NCI-H1417 treated with DMSO at 0.1 percent for 48 hours (cell line): ENCODE measurements around the gene TBL1X.

Source experiments
- DNase-seq: peaks from one replicate; lab custom pipeline; 2025; lab: John Stamatoyannopoulos, UW

TBL1X gene

DNA sequence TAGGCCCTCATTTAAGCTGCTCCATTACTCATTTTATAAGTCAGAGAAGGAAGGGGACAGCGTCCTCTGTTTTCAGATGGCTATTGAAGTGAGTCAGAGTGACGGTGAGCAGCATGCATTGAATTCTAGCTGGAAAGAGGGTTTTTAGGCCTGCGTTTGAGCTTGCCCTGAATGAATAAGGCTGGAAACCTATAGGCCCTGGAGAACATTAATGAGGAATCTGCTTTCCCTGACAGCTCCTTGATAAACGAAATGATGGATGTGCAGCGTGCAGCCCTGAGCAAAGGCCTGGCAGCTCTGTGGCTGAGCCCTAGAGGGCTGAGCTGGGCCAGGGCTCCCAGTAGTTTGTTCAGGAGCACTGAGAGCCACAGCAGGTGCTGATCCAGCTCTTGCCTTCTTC lies 33.4 kb downstream of the TBL1X start:
- DNase-seq = no peak

DNA sequence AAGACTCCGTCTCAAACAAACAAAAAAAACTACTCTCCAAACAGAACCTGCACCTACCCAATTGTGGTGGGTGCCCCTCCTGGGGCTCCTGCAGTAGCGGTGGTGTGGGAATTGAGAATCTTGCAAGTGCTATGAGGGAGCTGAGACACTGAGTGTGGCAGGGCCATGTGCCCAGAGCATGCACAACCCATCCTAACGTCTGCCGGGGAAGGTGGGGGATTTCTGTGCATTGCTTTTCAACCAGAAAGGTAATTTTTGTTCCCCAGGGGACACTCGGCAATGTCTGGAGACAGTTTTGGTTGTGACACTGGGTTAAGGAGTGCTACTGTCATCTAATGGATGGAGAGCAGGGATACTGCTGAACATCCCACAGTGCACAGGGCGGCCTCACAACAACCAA lies 35.7 kb downstream of the TBL1X start:
- no peak for DNase-seq

DNA sequence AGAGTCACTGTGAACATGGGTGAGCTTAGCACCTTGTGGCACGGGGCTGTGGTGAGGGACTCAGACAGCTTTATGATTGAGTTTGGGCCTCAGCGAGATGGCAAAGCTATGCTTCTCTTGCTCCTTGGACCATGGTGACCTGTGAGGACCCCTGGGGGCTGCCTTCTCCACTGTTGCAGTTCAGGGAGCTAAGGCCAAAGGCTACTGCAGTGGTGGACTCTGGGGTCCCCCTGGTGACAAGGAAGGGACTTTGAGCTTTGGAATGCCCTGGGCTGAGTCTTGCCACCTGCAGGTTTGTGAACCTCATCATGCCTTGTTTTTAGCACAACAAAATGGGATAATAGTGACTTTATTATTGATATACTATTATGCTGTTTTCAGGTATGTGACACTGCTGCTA lies 36.5 kb downstream of the TBL1X start:
- DNase-seq = no peak

DNA sequence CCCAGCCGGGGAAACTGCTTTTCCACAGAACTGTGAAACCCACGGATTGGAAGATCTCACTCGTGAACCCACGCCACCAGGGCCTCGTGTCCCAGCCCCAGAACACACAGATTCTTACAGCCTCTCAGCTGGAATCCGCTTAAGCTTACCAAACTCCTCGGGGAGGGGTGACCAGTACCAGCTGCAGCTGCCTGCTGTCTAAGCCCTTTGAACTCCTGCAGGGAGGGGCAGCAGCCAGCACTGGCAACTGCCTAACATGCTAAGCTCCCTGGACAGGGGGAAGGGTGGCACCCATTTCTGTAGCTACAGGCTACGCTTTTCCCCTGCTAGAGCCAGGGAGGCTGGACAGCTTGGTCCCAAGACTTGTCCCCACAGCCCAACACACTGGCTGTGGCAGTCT lies 38.4 kb downstream of the TBL1X start:
- DNase-seq = no peak

DNA sequence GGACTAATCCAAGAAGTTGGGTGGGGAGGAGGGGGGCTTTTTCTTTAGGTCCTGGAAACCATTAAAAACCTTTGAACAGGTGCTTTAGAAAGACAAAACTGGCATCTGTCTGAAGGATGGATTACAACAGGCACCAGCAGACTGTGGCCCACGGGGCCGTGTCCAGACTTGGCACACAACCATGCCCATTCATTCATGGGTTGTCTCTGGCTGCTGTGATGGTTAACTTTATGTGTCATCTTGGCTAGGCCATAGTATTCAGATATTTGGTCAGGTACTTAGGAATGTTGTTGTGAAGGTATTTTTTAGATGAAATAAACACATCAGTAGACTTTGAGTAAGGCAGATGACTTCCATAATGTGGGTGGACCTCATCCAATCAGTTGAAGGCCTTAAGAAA lies 45.5 kb downstream of the TBL1X start:
- DNase-seq = no peak

DNA sequence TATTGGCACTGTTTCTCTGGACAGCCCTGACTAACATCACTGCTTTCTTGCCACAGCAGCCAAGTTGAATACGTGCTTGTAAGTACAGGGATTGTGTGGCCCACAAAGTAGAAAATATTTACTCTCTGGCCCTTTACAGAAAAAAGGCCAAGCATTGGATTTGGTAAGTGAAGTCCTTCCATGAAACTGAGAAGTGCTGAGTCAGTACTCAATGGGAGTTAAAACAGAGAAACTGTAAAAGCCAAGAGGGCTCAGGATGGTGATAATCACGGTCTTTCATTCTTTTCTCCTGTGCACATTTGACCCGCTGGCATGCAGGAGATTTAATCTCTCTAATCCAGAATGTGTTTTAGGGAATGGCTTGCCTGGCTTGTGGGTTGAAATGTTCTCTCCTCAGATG lies 46.1 kb downstream of the TBL1X start:
- no peak for DNase-seq

DNA sequence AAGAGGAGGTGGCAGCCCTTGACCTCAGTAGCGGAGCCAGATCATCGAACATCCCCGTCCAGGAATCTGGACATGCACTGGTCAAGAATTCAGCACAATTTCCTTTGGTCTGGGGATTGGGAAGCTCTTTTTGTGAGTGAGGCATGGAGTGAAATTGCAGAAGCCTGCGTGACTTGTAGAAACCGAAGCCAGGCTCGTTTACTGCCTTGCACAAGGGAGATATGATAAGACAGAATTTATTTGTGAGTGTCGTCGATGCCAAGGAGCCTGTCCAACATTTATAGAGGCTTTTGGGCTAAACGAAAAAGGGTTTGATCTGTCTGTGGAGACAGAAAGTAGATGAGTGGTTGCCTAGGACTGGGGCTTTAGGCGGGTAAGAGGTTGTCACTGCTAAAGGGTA lies 50.6 kb downstream of the TBL1X start:
- no peak for DNase-seq

DNA sequence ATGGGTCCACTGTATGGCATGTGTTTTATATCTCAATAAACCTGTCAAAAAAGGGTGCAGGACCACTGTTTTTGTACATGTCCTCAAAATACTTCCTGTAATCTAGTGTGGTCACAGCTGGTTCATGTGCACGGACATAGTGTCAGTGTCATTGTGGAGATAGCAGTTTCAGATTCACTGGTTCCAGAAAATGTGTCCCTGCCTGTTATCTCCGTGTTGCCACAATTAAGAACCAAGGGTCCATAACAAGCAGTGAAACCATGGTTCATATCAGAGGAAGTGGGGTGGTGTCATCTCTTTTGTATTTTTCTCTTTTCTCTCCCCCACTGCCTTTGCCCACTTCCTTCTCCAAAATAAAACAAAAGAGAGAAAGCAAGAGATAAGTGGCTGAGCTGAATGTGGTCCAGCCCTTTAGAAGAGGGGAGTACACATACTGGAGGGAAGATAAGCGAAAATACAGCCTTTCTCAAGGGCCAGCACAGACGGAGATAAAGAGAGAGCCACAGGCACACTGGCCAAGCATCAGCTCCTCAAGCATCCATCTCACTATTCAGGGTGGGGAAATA lies 51.2 kb downstream of the TBL1X start:
- no peak for DNase-seq

DNA sequence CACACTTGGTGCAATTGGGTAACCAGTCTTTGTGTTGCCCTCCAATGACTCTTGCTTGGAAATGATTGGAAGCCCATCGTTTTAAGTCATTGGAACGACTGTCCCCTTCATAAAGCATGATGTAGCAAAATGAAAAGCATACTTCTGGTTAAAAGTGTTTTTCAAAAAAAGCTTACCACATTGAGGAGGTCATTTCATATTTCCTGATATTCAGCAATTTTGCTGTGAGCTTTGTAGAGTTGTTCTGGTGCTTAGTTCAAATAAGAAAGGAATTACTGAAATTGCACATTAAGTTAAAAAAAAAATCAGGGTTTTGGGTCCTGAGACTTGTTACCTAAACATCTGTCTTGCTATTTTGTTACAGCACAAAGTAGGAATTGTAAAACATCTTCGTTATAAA lies 51.8 kb downstream of the TBL1X start:
- DNase-seq = no peak

DNA sequence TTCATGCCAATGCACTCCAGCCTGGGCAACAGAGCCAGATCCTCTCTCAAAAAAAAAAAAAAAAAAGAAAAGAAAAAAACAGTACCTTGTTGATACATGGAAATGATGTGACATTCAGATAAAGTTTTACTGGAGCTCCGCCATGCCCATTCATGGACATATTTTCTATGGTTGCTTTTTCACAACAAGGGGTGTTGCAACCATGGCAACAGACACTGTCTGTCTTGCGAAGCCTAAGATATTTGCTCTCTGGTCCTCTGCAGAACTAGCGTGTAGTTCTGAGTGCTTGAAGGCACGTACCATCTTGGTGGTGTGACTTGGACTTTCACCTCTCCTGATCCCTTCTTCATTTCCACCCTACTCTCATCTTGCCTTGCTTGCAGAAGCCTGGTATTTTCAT lies 53.2 kb downstream of the TBL1X start:
- no peak for DNase-seq

DNA sequence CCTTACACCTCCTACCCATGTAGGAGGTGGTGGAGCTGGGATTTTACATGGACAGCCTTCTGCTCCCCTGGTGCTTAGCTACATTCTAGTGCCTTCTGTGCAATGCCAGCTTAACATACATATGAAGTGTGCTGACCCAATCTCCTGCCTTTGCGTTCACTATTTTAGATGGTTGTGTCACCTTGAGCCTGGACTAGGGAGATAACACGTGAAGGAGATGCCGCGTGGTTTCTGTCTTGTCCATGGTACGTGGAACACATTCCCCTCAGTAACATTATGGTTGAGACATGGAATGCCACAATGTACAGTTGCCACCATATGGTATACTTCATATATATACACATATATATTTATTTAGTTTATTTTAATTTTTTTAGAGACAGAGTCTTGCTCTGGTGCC lies 54.0 kb downstream of the TBL1X start:
- no peak for DNase-seq

DNA sequence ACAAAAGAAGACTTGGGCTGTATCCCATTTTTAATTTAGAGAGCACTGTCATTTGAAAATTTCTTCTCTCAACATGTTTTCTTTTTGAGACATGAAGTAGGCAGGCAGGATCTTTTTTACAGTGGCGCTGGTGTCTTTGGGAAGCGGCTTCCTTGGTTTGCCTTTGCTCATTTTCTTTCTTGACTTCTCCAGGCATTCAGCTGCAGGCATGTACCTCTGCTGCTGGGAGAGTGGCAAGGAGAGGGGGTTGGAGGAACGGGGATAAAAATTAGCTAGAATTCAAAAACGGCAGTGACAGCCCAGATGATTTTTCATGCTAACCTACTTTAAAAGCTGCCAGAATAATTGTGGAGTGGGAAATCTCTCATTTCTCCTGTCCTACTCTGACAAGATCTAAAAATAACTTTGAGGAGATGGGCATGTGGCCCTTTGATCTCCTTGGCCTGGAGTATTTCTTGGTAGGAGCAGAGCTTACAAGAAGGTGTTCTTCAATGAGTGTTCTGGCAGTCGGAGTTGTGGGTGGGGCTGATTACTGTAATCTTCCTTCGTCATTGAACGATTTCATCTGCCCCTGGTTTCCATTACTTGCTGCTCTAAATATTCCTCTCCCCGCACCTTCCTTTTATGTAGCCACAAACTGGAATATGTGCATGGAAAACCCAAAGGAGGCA lies 54.8 kb downstream of the TBL1X start:
- no peak for DNase-seq

DNA sequence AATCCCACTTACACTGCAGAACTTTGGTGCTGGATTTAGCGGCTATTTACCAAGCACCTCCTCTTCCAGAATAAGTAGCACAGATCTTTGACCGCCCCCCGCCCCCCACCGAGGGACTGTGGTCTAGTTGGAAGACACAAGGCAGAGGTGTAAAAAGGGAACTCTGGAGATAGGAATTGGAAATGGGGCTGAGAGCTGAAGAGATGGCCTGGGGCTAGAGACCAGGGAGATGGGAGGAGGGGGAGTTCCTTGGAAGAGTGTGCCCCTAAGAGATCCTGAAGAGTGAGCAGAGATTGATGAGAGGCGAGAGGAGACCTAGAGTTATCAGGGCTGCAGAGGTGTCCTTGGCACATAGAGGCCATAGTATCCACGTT lies 55.3 kb downstream of the TBL1X start:
- no peak for DNase-seq

DNA sequence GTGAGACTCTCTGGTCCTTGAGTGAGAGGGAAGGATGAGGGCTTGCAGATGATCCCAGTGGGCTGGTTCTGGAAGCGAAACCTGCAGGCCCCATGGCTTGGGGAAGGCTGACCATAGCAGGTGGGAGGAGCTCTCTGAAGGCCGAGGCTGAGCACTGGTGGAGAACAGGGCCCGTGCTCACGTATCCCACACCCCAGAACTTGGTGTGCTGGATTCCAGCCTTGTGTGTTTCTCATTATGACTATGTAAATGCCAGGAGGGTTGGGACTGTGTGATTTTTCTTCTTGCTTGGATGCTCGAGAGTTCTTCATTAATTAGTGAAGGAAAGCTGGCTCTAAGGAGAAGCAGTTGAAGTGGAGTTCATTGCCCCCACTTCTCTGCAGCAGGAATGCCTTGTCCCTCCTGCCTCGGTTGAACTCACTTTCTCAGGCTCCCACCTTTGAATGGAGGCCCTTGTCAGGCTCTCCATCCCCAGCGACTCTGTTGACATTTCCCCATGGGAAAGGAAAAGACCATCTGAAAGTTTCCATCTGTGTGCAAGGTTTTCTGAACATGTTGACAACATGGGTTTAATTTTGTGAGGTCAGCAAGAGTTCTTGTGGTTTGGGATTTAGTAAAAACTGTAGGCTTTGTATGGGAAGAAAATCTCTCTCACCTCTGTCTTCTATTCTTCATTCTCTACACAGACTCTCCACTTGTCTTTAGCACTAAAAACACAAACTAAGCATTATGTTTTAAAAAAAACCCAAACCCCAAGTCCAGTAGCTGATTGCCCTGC lies 57.7 kb downstream of the TBL1X start:
- no peak for DNase-seq

DNA sequence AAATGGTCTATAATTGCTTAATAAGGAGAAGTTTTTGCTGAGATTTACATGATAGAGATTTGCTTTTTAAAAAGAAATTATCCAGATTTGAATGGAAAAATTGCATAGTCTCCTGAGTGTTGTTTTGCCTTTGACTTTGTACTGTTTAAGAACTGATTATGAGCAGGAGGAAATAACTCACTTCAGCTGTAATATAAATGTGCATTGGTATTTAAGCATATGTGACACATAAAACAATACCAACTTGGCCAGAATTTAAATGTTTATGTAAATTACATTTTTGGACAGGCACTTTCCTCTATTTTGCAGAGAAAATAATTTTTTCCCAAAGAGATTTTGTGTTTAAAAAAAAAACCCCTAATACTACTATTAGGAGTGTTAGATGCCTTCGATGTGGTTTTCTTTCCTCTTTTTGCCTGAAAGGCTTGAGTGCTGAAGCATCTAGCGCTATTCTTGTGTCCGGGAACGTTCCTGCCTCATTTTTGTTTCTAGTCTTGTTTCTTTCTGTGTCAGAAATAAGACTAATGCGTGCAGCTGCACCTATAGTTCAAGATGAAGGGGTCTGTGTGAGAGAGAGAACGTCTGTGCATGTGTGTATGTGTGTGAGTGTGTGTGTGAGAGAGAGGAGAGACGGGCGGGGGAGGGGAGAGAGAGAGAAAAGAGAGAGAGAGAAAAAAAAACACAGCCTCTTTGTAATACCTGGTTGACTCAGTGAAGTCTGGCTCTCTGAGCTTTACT lies 60.8 kb downstream of the TBL1X start:
- no peak for DNase-seq

DNA sequence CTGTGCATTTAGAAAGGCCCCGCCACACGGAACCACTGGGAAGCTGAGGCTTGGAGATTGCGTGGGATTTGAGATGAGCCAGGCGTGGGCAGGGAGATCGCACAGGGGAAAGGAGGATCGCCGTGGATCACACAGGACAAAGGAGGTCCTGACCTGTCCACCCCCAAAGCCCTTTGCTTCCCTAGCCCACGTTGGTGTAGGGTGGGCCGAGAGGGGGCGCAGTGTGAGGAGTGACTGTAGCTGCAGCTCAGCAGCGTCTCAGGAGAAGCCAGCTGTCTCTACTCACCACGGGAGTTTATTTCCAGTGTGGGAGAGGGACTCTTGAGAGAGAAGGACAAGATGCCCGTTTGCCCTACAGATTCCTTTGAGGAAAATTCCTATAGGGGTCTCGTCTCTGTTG lies 62.1 kb downstream of the TBL1X start:
- no peak for DNase-seq

DNA sequence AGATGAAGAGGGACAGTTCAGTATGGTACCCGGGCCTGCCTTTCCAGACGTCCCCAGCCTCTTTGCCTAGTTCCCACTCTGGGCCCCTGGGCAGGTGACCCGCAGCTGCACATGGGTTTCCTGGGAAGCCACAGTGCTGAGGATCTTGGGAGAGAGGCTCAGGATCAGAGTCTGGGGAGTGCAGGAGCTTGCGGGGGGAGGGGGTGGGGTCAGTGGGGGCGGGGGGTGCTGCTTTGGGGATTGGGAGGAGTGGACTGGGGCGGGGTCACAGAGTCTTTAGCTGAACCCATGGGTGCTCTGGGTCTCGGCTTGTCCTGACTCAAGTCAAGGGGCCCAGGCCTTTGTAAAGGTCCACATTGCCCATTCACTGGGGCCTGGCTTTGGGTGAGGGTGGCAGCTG lies 63.6 kb downstream of the TBL1X start:
- DNase-seq = no peak

DNA sequence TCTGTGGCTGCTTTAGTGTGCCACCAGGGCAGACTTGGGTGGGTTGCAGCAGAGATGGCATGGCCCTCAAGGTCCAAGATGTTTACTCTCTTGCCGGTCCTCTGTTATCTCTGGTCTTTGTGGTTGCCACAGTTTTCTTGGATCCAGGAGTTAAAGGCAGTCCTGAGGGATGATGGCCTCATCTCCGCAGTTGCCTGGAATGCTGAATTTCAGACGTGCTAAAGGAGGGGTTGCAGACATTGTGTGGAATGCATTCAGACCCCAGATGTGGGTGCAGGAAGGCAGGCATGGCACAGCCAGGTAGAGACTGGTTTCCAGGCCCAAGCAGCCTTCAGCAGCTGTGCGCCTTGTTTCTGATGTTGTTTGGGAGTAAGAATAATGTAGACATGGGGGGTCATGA lies 64.4 kb downstream of the TBL1X start:
- DNase-seq = no peak

DNA sequence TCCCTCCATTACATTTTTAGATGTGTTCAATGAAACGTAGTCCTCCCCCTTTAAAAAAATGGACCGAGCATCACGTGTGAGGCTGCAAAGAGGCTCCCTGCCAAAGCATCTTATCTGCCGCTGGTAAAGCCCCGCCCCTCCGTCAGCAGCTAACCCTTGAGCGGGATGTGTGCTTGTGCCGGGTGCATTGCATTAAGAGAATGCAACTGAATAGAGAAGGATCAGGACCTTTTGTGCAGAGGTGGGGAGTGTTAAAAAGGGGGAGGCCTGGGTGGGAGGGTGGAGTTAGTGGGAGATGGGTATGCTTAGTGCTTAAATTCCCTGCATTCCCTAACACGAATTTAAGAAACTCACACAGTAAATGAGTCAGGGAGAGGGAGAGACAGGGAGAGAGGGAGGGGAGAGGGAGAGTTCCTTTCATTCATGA lies 66.0 kb downstream of the TBL1X start:
- peak; percentile 20 for DNase-seq

DNA sequence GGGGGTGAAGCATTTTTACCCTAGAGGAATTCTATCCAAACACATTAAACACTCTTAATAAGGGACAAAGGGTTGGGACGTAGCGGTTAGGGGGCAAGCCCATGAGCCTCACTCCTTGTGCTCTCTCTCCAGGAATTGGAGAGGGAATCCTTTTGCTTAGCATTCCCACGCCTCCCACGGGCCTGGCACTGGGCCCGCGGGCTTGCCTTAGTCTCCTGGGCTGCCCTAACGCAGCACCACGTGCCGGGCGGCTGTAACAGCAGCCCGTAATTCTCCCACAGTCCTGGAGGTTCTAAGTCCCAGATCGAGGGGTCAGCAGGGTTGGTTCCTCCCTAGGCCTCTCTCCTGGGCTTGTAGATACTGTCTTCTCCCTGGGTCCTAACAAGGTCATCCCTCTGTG lies 67.5 kb downstream of the TBL1X start:
- no peak for DNase-seq

DNA sequence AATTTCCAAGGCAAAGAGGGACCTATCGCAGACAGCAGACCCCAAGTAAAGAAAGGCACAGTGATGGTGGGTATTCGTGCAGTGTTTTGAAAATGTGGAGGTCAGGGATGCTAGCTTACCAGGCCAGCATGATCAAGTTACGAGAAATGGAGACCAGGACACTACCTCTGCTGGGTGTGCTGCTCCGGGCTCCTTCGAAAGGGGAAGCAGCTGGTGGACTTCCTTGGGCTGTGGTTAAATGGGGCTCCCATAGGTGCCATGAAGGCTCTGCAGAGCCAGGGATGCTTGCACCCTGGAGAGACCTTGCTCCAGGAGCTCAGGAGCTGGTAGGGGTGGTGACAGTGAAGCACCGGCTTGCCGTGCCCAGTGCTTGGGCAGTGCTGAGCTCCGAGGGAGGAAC lies 68.8 kb downstream of the TBL1X start:
- no peak for DNase-seq

DNA sequence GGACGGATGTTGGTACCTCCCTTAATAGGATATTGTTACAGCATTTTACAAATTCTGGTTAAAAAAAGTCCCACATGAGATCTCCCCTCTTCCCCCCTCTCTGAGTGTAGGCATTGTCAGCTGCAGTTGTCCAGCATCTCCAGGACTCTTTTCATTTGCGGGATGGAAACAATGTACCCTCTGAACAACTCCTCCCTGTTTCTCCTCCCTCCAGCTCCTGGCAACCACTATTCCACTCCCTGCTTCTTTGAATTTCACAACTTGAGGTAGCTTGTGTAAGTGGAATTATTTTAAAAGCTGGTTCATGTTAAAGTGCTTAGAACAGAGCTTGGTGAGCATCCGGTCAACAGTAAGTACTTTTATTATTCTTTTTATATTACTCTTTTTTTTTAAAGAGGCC lies 69.8 kb downstream of the TBL1X start:
- DNase-seq = no peak

DNA sequence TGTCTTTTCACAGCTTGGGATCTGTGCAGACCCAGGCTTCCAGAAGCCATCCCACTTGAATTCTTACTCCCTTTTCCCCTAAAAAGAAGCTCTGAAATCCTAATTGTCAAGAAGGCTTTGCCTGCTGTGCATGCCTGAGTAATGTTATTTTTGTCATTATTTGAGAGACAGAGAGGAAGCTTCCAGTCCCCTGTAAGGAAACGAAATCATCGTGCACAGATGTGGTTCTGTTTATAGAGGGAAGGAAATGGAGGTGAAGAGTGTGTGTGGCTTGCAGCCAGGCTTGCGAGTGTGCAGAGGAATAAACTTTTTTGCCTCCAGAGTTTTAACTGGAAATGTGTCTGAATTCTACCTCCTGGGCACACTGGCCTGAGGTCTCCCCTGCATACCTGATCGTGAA lies 70.2 kb downstream of the TBL1X start:
- DNase-seq = no peak
